ENCODE measurements around the gene MPO. TPM values are rescaled to one million over a fixed set of nuclear protein-coding genes. Genes with fewer than 3 reads are reported as not detected.

Gene MPO
- total RNA-seq, 4 donors from 2014 or later, result 0.19 to 0.34 TPM; not detected in 2

- no peak for TF ChIP-seq CTCF (IDR thresholded peaks at IDR 0.05; ENCODE audit: low read depth)
Measured at GRCh38 chr17:58239987-58240386, 40.7 kb downstream of the MPO start.

GRCh38 chr17:58238147-58238634, 42.5 kb downstream of the MPO start, which contains the start of gene LPO:
Gene LPO, plus strand, starts transcription at chr17:58238584. Its CDS starts 4,396 bp downstream, at chr17:58242980.
- no peak for TF ChIP-seq CTCF (IDR thresholded peaks at IDR 0.05; ENCODE audit: low read depth)

- TF ChIP-seq CTCF (IDR thresholded peaks at IDR 0.05; ENCODE audit: low read depth), result no peak
Measured at GRCh38 chr17:58236394-58236793, 44.3 kb downstream of the MPO start.

GRCh38 chr17:58235821-58236220, 44.9 kb downstream of the MPO start:
- TF ChIP-seq CTCF (IDR thresholded peaks at IDR 0.05; ENCODE audit: low read depth), result no peak

GRCh38 chr17:58234512-58234911, 46.2 kb downstream of the MPO start:
- TF ChIP-seq CTCF (IDR thresholded peaks at IDR 0.05; ENCODE audit: low read depth), result no peak

- no peak for TF ChIP-seq CTCF (IDR thresholded peaks at IDR 0.05; ENCODE audit: low read depth)
Measured at GRCh38 chr17:58233543-58233942, 47.2 kb downstream of the MPO start.

GRCh38 chr17:58232707-58233156, 48.0 kb downstream of the MPO start:
- no peak for TF ChIP-seq CTCF (IDR thresholded peaks at IDR 0.05; ENCODE audit: low read depth)

Measured in subcutaneous adipose tissue (tissue), 4 donors.